Endothelial cell of umbilical vein (primary cell): ENCODE measurements around the gene PKD1L1. TPM values are rescaled to one million over a fixed set of nuclear protein-coding genes. Genes with fewer than 3 reads are reported as not detected.

ENCODE experiments used
- BruUV-seq: library from RNA; stranded (reverse); fragments of 400-500 nt; replicated peaks from 2 replicates; lab custom pipeline; 2021; lab: Mats Ljungman, UMichigan
- CTCF ChIA-PET: fragments of 300-600, 350-600 bp; sonication (Branson Sonifier 250); formaldehyde crosslinking; loops from one replicate; lab custom pipeline; 2021; ENCODE audit warnings: antibody characterized with exemption, inconsistent platforms; lab: Charles Lee
- POLR2A ChIA-PET: fragments of 300-600, 350-600 bp; sonication (Branson Sonifier 250); formaldehyde crosslinking; loops from one replicate; lab custom pipeline; 2021; ENCODE audit warnings: antibody characterized with exemption, inconsistent platforms; lab: Charles Lee
- DNase-seq: peaks from one replicate; pipeline ENCODE4 v3.0.0-alpha.2; 2011; ENCODE audit warnings: low read depth, low spot score
- FAIRE-seq: peaks from 2 replicates; lab custom pipeline; 2011; peaks lifted over from hg19 to GRCh38; lab: Jason Lieb, UNC
- H2AFZ ChIP-seq: 2 replicates; pipeline ENCODE4 v1.6.0; 2012; ENCODE audit warnings: low read depth, low read length, control low read depth, inconsistent platforms
- H3K27ac ChIP-seq: 2 replicates; pipeline ENCODE4 v1.5.1; 2011; ENCODE audit warnings: low read depth, mild to moderate bottlenecking, control low read depth, low read length, moderate library complexity; ENCODE audit not compliant: insufficient read depth
- H3K27me3 ChIP-seq, 2 experiments: 2 replicates each; pipeline versions ENCODE4 v1.6.0 to v1.6.1; 2011; ENCODE audit warnings: low read length in 2 of 2, mixed read lengths in 1 of 2; ENCODE audit not compliant: control insufficient read depth in 2 of 2, insufficient read depth in 2 of 2
- H3K36me3 ChIP-seq, 2 experiments: 2 replicates in 1 of 2; 3 replicates in 1 of 2; pipeline ENCODE4 v1.5.1; 2011; ENCODE audit warnings: low read length in 2 of 2, mild to moderate bottlenecking in 1 of 2, moderate library complexity in 1 of 2; ENCODE audit not compliant: control insufficient read depth in 2 of 2, insufficient read depth in 2 of 2; ENCODE audit errors: extremely low read depth in 1 of 2
- H3K4me1 ChIP-seq: 3 replicates; pipeline ENCODE4 v1.5.1; 2011; ENCODE audit warnings: mild to moderate bottlenecking, low read length; ENCODE audit not compliant: control insufficient read depth, insufficient read depth; ENCODE audit errors: extremely low read depth
- H3K4me2 ChIP-seq: 2 replicates; pipeline ENCODE4 v1.6.1; 2011; ENCODE audit warnings: low read length, control low read depth, mixed read lengths; ENCODE audit not compliant: insufficient read depth
- H3K4me3 ChIP-seq, 3 experiments: fragments of 200-600 bp in 1 of 3; sonication (generic), shearing (Covaris generic) in 1 of 3; replicated peaks in 1 of 3; 2 replicates each; pipeline ENCODE4 v1.5.1; 2011 to 2016; ENCODE audit warnings: control low read depth in 3 of 3, low read length in 3 of 3, mild to moderate bottlenecking in 2 of 3, inconsistent platforms in 1 of 3, low read depth in 1 of 3, moderate library complexity in 1 of 3; ENCODE audit not compliant: insufficient read depth in 1 of 3
- H3K79me2 ChIP-seq: 2 replicates; pipeline ENCODE4 v1.6.0; 2012; ENCODE audit warnings: low read length, inconsistent platforms; ENCODE audit not compliant: control insufficient read depth, insufficient read depth
- H3K9ac ChIP-seq: replicated peaks from 2 replicates; pipeline ENCODE3; 2011; ENCODE audit warnings: low read length, control low read depth; ENCODE audit not compliant: insufficient read depth; ENCODE audit errors: extremely low read depth
- H3K9me1 ChIP-seq: replicated peaks from 3 replicates; pipeline ENCODE4 v1.6.0; 2011; ENCODE audit warnings: mild to moderate bottlenecking, low read length; ENCODE audit not compliant: control insufficient read depth, insufficient read depth; ENCODE audit errors: extremely low read depth
- H3K9me3 ChIP-seq: replicated peaks from 2 replicates; pipeline ENCODE4 v1.5.1; 2012; ENCODE audit warnings: low read length, inconsistent platforms; ENCODE audit not compliant: control insufficient read depth, insufficient read depth
- H4K20me1 ChIP-seq: replicated peaks from 2 replicates; pipeline ENCODE3; 2011; ENCODE audit warnings: mild to moderate bottlenecking, low read length; ENCODE audit not compliant: control insufficient read depth, insufficient read depth; ENCODE audit errors: extremely low read depth
- CTCF ChIP-seq, 2 donors: IDR thresholded peaks; 1 replicate in 1 of 2; 2 replicates in 1 of 2; pipeline ENCODE4 v1.5.1; 2011; ENCODE audit warnings: low read length in 2 of 2, mild to moderate bottlenecking in 2 of 2, moderate library complexity in 2 of 2, control low read depth in 1 of 2, inconsistent platforms in 1 of 2, low read depth in 1 of 2; ENCODE audit not compliant: insufficient read depth in 1 of 2; ENCODE audit errors: extremely low read depth in 1 of 2
- EZH2 ChIP-seq: IDR thresholded peaks from 2 replicates; pipeline ENCODE4 v1.6.1; 2012; ENCODE audit warnings: borderline replicate concordance, low read depth, mild to moderate bottlenecking, moderate library complexity, low read length, inconsistent platforms; ENCODE audit not compliant: severe bottlenecking
- FOS ChIP-seq: IDR thresholded peaks from 2 replicates; pipeline ENCODE4 v1.6.1; 2011; ENCODE audit warnings: mild to moderate bottlenecking, low read length, moderate library complexity, borderline replicate concordance; ENCODE audit not compliant: insufficient read depth
- GATA2 ChIP-seq: IDR thresholded peaks from 2 replicates; pipeline ENCODE4 v1.7.0; 2011; ENCODE audit warnings: low read depth, mild to moderate bottlenecking, moderate library complexity, mixed read lengths, low read length; ENCODE audit not compliant: insufficient read length, insufficient read depth
- JUN ChIP-seq: IDR thresholded peaks from 2 replicates; pipeline ENCODE4 v1.6.1; 2011; ENCODE audit warnings: borderline replicate concordance, low read depth; ENCODE audit not compliant: insufficient read length, insufficient read depth
- MAX ChIP-seq: IDR thresholded peaks from 2 replicates; pipeline ENCODE4 v1.6.1; 2011; ENCODE audit not compliant: insufficient read depth, insufficient read length
- MYC ChIP-seq: IDR thresholded peaks from one replicate; pipeline ENCODE4 v1.6.1; 2011; ENCODE audit warnings: mild to moderate bottlenecking, low read depth, low read length
- POLR2A ChIP-seq: IDR thresholded peaks from 2 replicates; pipeline ENCODE4 v1.6.1; 2012; ENCODE audit warnings: low read depth, mild to moderate bottlenecking, control low read depth, low read length
- POLR2AphosphoS5 ChIP-seq: IDR thresholded peaks from 2 replicates; pipeline ENCODE4 v1.6.1; 2012; ENCODE audit warnings: low read depth, mild to moderate bottlenecking, control low read depth, low read length, moderate library complexity; ENCODE audit not compliant: insufficient read depth
- dilution Hi-C: fragments of 300-500 bp; cut with MboI; formaldehyde crosslinking; loops from one replicate; pipeline ENCODE4 v1.15.0; 2019; ENCODE audit warnings: low sequenced_read_pairs; ENCODE audit not compliant: extremely low pct_ligation_motif_present
- intact Hi-C: fragments of 100-400 bp; cut with micrococcal nuclease; formaldehyde crosslinking; loops from one replicate; pipeline ENCODE4 v1.10.0; 2022
- polyA plus RNA-seq, 4 experiments: library from polyadenylated mRNA; depleted of rRNA in 3 of 4; stranded (reverse) in 3 of 4; unstranded in 1 of 4; fragments of >200 nt; gene quantifications; 2 replicates each; pipeline versions ENCODE4 v1.2.1 to v1.2.3, GENCODE V29; 2011 to 2012; ENCODE audit warnings: missing spikeins in 1 of 4
- total RNA-seq: library from RNA; stranded (reverse); gene quantifications from 2 replicates; pipeline ENCODE4 v1.2.3, GENCODE V29; 2021

PKD1L1 gene
- total and polyA plus RNA-seq, 2 donors (not counting 3 experiments of a cell fraction or from before 2014, with no cell fraction given): 4.1 to 5.9 TPM

DNA sequence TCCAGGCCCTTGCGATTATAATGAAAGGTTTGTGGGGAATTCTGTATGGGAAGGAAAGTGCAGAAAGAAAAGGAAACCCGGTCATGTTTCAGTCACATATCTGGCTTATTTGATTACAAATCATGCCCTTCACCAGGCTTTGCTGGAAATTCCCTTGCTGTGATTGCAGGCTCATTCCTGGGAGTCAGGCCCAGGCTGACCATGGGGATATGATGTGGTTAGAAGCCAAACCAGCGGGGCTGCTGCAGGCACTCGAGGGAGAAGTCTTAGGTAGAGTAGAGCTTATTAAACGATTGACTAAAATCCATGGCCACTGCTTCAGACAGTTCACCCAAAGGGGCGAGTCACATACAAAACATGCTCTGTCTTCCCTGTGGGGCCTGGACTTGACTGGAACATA is 16.2 kb downstream of the PKD1L1 start:
- Histone ChIP-seq H3K9me1 (no peaks in the 10 kb centered on the region), H4K20me1 (no peaks in the 10 kb centered on the region), H3K9ac (no peak overlapping the region), H2AFZ (no peak overlapping the region), H3K79me2 (no peaks in the 10 kb centered on the region), H3K4me3 (no peak overlapping the region), H3K4me2 (no peak overlapping the region), H3K4me1 (no peaks in the 10 kb centered on the region), H3K27me3 (no peaks in the 10 kb centered on the region), H3K27ac (no peak overlapping the region), H3K9me3 (no peaks in the 10 kb centered on the region), H3K36me3 (no peaks in the 10 kb centered on the region)
- ChIA-PET POLR2A (no interaction called here), CTCF (interaction anchor here (2.9 kb wide), 1 partner anchor 13 kb away, joined by 12 read pairs; no protein-coding TSS in a partner anchor)
- DNase-seq: no peak
- intact Hi-C loops (no loop called here), dilution Hi-C loops (no loop called here)
- no TSS peak for BruUV-seq
- no peak for FAIRE-seq
- no peak for TF ChIP-seq POLR2A
- no peak for TF ChIP-seq CTCF (IDR thresholded peaks at IDR 0.05; ENCODE audit: extremely low read depth in 1 of 2, insufficient read depth in 1 of 2, low read depth in 1 of 2, low read length in 2 of 2)
- TF ChIP-seq POLR2AphosphoS5: no peak
- no peak for TF ChIP-seq GATA2
- TF ChIP-seq MAX: no peak
- no peak for TF ChIP-seq MYC
- no peak for TF ChIP-seq EZH2
- no peak for TF ChIP-seq JUN
- TF ChIP-seq FOS: no peak
